IMR-90 (cell line): ENCODE data around the gene HCFC1. TPM values are rescaled to one million over a fixed set of nuclear protein-coding genes. Genes with fewer than 3 reads are reported as not detected.

Experiments used
- FOS ChIP-seq: fragments of 150-350 bp; IDR thresholded peaks from 2 replicates; pipeline ENCODE4 v1.6.1; 2016; ENCODE audit warnings: low read depth, low read length
- MXI1 ChIP-seq: IDR thresholded peaks from 2 replicates; pipeline ENCODE4 v1.6.1; 2012; ENCODE audit warnings: low read depth, mild to moderate bottlenecking, low read length, moderate library complexity, borderline replicate concordance
- NFE2L2 ChIP-seq: fragments of 150-350 bp; IDR thresholded peaks from 2 replicates; pipeline ENCODE4 v1.6.1; 2016; ENCODE audit warnings: low read depth, mild to moderate bottlenecking, low read length
- RAD21 ChIP-seq: IDR thresholded peaks from 2 replicates; pipeline ENCODE4 v1.6.1; 2012; ENCODE audit warnings: low read length, improper control_type of control experiment
- polyA plus RNA-seq, 3 experiments: library from polyadenylated mRNA; depleted of rRNA; stranded (reverse); fragments of >200 nt; gene quantifications; 2 replicates each; pipeline ENCODE4 v1.2.3, GENCODE V29; 2012; ENCODE audit warnings: low replicate concordance in 1 of 3
- total RNA-seq: library from RNA; depleted of rRNA; stranded (reverse); fragments of >200 nt; gene quantifications from 2 replicates; pipeline ENCODE4 v1.2.3, GENCODE V29; 2012
- TF ChIP-seq, protein P1 (sequence below): conservative IDR thresholded peaks from 2 replicates; pipeline ENCODE4 v1.5.1; 2012; ENCODE audit warnings: mild to moderate bottlenecking, low read depth, low read length, improper control_type of control experiment

Gene HCFC1
- total and polyA plus RNA-seq, 2 of the 4 experiments (the other 2 are of a cell fraction): 3.2 to 17.6 TPM

- TF ChIP-seq, protein P1, sequence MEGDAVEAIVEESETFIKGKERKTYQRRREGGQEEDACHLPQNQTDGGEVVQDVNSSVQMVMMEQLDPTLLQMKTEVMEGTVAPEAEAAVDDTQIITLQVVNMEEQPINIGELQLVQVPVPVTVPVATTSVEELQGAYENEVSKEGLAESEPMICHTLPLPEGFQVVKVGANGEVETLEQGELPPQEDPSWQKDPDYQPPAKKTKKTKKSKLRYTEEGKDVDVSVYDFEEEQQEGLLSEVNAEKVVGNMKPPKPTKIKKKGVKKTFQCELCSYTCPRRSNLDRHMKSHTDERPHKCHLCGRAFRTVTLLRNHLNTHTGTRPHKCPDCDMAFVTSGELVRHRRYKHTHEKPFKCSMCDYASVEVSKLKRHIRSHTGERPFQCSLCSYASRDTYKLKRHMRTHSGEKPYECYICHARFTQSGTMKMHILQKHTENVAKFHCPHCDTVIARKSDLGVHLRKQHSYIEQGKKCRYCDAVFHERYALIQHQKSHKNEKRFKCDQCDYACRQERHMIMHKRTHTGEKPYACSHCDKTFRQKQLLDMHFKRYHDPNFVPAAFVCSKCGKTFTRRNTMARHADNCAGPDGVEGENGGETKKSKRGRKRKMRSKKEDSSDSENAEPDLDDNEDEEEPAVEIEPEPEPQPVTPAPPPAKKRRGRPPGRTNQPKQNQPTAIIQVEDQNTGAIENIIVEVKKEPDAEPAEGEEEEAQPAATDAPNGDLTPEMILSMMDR: no peak
- no peak for TF ChIP-seq FOS
- TF ChIP-seq MXI1: no peak
- TF ChIP-seq NFE2L2: no peak
- TF ChIP-seq RAD21: no peak
Observed at GRCh38 chrX:153905481-153906095, 66.0 kb downstream of the HCFC1 start (continued).
